Measurements from ENCODE around the gene PRICKLE1. TPM values are rescaled to one million over a fixed set of nuclear protein-coding genes. Genes with fewer than 3 reads are reported as not detected.

The PRICKLE1 gene
- total RNA-seq, 1 experiment from 2014 or later, result 7.0 TPM

- H3K27me3 ChIP-seq (ENCODE audit: insufficient read depth, low read depth), result no peaks in the 10 kb centered on the region
- POLR2A ChIA-PET (ENCODE audit: unreplicated experiment), result no interaction called here
- H3K9me3 ChIP-seq (ENCODE audit: insufficient read depth, low read depth), result no peaks in the 10 kb centered on the region
- BruUV-seq (replicated peaks), result no TSS peak
- no peaks in the 10 kb centered on the region for H3K9me2 ChIP-seq (ENCODE audit: insufficient read depth)
- DNase-seq, result no peak
- no peak overlapping the region for H3K4me2 ChIP-seq
- H4K20me1 ChIP-seq (ENCODE audit: insufficient read depth), result no peaks in the 10 kb centered on the region
- CTCF ChIA-PET, result no interaction called here
- TF ChIP-seq CTCF (conservative IDR thresholded peaks at IDR 0.05) (no peak), EZH2 (IDR thresholded peaks at IDR 0.05; ENCODE audit: low read depth) (no peak)
- peaks cover 4% of the 10 kb centered on the region; the same call in 1 of the 2 replicates for H3K36me3 ChIP-seq (ENCODE audit: low read depth)
- no peak overlapping the region for H3K27ac ChIP-seq
- H3K79me2 ChIP-seq (ENCODE audit: low read depth), result no peaks in the 10 kb centered on the region
- intact Hi-C loops (cut with micrococcal nuclease; ENCODE audit: unreplicated experiment), result no loop called here
- no peak overlapping the region for H2AFZ ChIP-seq
- no peaks in the 10 kb centered on the region for H3F3A ChIP-seq (ENCODE audit: insufficient read depth, low read depth)
- H3K4me3 ChIP-seq, result no peak overlapping the region
- H3K4me1 ChIP-seq (replicated peaks; ENCODE audit: insufficient read depth), result no peaks in the 10 kb centered on the region
These were observed 142.8 kb downstream of the PRICKLE1 start for GRCh38 chr12:42446761-42447160.

DNA sequence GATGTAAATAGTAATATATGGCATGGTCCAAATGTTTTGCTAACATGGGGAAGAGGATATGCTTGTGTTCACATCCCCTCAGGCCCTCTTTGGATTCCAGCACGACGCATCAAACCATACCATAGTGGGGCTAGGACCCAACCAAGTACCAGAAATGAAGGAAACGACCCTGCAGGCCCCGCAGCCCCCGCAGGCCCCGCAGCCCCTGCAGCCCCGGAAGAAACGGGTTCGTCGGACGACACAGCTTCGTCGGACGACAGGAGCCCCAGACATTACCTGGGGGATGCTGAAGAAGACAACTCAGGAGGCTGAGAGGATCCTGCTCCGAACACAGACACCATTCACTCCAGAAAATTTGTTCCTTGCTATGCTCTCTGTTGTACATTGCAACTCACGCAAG, 143.7 kb downstream of the PRICKLE1 start:
- ChIA-PET POLR2A (ENCODE audit: unreplicated experiment) (no interaction called here), CTCF (no interaction called here)
- Histone ChIP-seq H3K27me3 (ENCODE audit: insufficient read depth, low read depth) (no peaks in the 10 kb centered on the region), H3K9me2 (ENCODE audit: insufficient read depth) (no peaks in the 10 kb centered on the region), H3K79me2 (ENCODE audit: low read depth) (no peaks in the 10 kb centered on the region), H3K4me3 (no peak overlapping the region), H4K20me1 (ENCODE audit: insufficient read depth) (no peaks in the 10 kb centered on the region), H3K9me3 (ENCODE audit: insufficient read depth, low read depth) (no peaks in the 10 kb centered on the region), H3F3A (ENCODE audit: insufficient read depth, low read depth) (no peaks in the 10 kb centered on the region), H3K27ac (no peak overlapping the region), H2AFZ (no peak overlapping the region), H3K36me3 (ENCODE audit: low read depth) (peaks cover 6% of the 10 kb centered on the region; the same call in 1 of the 2 replicates), H3K4me1 (replicated peaks; ENCODE audit: insufficient read depth) (no peaks in the 10 kb centered on the region), H3K4me2 (no peak overlapping the region)
- DNase-seq, result no peak
- intact Hi-C loops (cut with micrococcal nuclease; ENCODE audit: unreplicated experiment), result no loop called here
- TF ChIP-seq CTCF (conservative IDR thresholded peaks at IDR 0.05), result no peak
- TF ChIP-seq EZH2 (IDR thresholded peaks at IDR 0.05; ENCODE audit: low read depth), result no peak
- no TSS peak for BruUV-seq (replicated peaks)

GRCh38 chr12:42444192-42444943, 145.2 kb downstream of the PRICKLE1 start:
- Histone ChIP-seq H3K36me3 (ENCODE audit: low read depth) (peaks cover 6% of the 10 kb centered on the region; the same call in 1 of the 2 replicates), H4K20me1 (ENCODE audit: insufficient read depth) (no peaks in the 10 kb centered on the region), H3K9me2 (ENCODE audit: insufficient read depth) (no peaks in the 10 kb centered on the region), H3K4me2 (no peak overlapping the region), H3K27ac (no peak overlapping the region), H3F3A (ENCODE audit: insufficient read depth, low read depth) (no peaks in the 10 kb centered on the region; the same call in 1 of the 2 replicates), H3K27me3 (ENCODE audit: insufficient read depth, low read depth) (no peaks in the 10 kb centered on the region), H3K4me3 (no peak overlapping the region), H3K4me1 (replicated peaks; ENCODE audit: insufficient read depth) (no peaks in the 10 kb centered on the region), H3K79me2 (ENCODE audit: low read depth) (no peaks in the 10 kb centered on the region), H3K9me3 (ENCODE audit: insufficient read depth, low read depth) (no peaks in the 10 kb centered on the region), H2AFZ (no peak overlapping the region)
- ChIA-PET POLR2A (ENCODE audit: unreplicated experiment) (interaction anchor here (1.0 kb wide), 1 partner anchor 22 kb away, joined by 10 read pairs; no protein-coding TSS in a partner anchor), CTCF (no interaction called here)
- no peak for TF ChIP-seq CTCF (conservative IDR thresholded peaks at IDR 0.05)
- TF ChIP-seq EZH2 (IDR thresholded peaks at IDR 0.05; ENCODE audit: low read depth), result no peak
- BruUV-seq (replicated peaks), result no TSS peak
- DNase-seq, result no peak
- intact Hi-C loops (cut with micrococcal nuclease; ENCODE audit: unreplicated experiment), result no loop called here

Measured in PC-9 (cell line).